HG03066 (cell line): ENCODE results near the gene AVPR2.

Experiments used
- ATAC-seq: cut with Tn5 transposase; IDR thresholded peaks from one replicate; pipeline ENCODE4 v1.9.1; 2021; ENCODE audit warnings: low read depth; ENCODE audit not compliant: unreplicated experiment

Gene AVPR2

GRCh38 chrX:153948002-153948466, 43.6 kb downstream of the AVPR2 start:
- no peak for ATAC-seq

- no peak for ATAC-seq
These were observed 44.7 kb downstream of the AVPR2 start for GRCh38 chrX:153948847-153949805.

GRCh38 chrX:153950127-153950526, 45.7 kb downstream of the AVPR2 start:
- no peak for ATAC-seq

DNA sequence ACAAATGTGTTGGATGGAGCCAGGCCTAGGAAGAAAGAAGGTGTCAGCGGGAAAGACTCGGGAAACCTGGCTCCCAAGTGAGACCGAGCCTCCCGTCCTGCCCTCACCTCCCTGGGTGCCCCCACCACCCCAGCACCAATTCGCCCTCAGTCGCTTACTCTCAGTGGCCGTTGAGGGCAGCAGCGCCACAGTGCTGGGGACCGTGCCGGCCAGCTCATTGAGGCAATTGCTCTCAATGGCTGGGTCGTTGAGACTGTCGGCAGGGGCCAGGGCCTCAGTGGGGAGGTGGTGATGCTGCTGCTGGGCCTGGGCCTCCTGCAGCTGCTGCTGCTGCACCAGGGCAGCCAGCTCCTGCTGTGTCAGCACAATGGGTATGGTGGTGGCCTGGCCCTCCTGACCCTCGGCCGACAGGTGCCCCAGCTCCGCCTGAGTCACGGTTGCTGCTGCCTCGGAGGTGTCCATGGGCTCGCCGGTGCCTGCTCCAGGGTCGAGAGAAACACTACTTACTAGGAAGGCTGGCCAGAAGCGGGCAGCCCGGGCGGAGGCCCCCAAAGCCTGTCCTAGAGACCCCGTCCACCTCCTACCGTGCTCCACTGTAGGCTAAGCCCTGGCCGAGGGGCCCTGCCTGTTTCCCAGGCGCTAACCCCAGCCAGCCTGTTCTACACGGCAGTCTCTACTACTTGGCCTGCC, 47.4 kb downstream of the AVPR2 start:
- no peak for ATAC-seq

DNA sequence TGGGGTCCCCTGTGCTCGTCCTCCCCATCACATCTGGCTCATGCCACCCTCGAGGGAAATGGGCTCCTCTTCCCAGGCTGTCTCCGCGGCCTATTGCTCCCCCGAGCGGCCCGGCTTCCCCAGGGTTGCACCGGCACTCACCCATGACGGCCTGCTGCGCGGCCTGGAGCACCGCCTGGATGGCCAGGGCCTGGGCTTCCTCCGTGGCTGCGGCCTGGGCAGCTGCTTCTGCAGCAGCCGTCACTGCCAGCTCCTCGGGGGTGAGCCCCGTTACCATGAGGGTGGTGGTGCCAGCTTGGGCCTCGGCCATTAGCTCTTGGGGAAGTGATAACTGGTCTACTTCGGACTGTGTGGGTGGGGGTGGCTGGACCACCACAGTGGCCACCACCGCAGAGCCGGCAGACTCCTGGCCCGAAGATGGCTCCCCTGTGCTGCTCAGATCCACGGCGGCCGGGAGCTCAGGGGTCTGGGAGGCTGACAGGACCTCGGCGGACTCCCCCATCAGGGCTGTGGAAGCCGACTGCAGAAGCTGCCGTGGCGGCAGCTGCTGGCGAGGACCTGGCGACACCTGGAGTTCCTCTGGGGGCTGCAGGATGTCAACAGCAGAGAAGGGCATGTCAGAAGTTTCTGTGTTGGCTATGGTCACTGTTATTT, 48.0 kb downstream of the AVPR2 start:
- no peak for ATAC-seq

DNA sequence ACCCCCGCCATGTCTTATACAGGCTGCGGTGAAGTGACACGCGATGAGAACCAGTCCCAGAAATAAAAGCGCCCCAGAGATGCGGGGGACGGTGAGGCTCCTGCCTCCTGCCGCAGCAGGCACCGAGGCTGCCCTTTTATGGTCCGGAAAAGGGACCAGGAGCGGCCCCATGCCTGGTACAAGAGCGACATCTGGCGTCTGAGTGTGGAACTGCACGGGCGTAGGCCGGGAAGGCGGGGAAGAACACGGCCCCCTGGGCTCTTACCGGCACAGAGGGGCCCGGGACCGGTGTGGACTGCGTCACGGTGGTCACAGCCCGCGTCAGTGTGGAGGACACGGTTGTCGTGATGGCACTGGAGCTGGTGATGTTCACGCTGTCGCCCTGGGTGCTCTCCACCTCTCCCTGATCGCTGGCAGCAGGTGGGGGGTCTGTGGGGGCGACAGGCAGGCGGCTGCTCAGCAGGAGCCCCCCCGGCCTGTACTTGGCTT, 48.9 kb downstream of the AVPR2 start:
- ATAC-seq: no peak

- no peak for ATAC-seq
These were observed 49.6 kb downstream of the AVPR2 start for GRCh38 chrX:153953892-153954557.

DNA sequence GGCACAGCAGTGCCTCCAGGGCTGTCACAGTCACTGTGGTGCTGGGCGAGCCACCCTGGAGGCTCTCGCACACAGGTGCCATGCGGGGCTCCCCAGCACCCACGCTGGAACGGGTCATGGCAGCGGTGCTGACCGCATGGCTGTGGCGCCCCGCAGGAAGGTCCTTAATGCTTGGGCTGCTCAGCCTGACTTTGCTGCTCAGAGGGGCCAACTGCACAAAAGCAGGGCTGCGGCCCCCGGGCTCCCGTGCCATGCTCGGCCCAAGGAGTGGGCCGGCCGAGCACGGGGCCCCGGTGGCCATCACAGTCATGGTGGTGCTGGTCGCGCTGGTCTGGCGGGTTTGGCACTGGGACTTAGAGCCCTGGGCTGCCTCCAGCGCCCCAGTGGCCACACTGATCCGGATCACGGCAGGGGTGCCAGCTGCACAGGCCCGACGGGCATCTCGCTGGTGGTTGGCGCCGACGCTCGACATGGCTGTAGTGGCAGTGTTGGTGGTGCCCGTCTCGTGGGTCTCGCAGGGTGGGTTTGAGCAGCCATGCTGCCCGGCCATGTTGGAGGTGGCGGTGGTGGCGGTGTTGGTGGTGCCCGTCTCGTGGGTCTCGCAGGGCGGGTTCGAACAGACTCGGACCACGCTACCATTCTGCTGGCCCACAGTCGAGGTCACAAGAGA, 50.2 kb downstream of the AVPR2 start:
- ATAC-seq: no peak

- no peak for ATAC-seq
These were observed 50.8 kb downstream of the AVPR2 start for GRCh38 chrX:153955228-153955732.

GRCh38 chrX:153956044-153956907, 51.8 kb downstream of the AVPR2 start:
- no peak for ATAC-seq
